Naive B cell (primary cell): ENCODE measurements around the gene ICE2. TPM values are rescaled to one million over a fixed set of nuclear protein-coding genes. Genes with fewer than 3 reads are reported as not detected.

Experiments used
- ATAC-seq, 2 donors: fragments of 150-1000 bp; cut with Tn5 transposase; 2 replicates each; pipeline ENCODE4 v1.10.0; 2021; ENCODE audit warnings: low read depth in 2 of 2, mild to moderate bottlenecking in 2 of 2, moderate library complexity in 2 of 2
- DNase-seq: peaks from one replicate; pipeline ENCODE4 v3.0.0; 2022
- H3K27ac Mint-ChIP-seq, 6 donors: one replicate each; pipeline ENCODE4 v1.8.0; 2020 to 2022; ENCODE audit warnings: mild to moderate bottlenecking in 6 of 6, mixed read lengths in 6 of 6, moderate library complexity in 5 of 6, inconsistent platforms in 2 of 6
- H3K27me3 Mint-ChIP-seq, 3 donors: one replicate each; pipeline ENCODE4 v1.8.0; 2021 to 2022; ENCODE audit warnings: mixed read lengths in 3 of 3, mild to moderate bottlenecking in 1 of 3
- H3K36me3 Mint-ChIP-seq, 2 donors: one replicate each; pipeline ENCODE4 v1.8.0; 2020 to 2022; ENCODE audit warnings: mixed read lengths in 2 of 2, inconsistent platforms in 1 of 2, mild to moderate bottlenecking in 1 of 2
- H3K4me1 Mint-ChIP-seq, 3 donors: one replicate each; pipeline ENCODE4 v1.8.0; 2020 to 2022; ENCODE audit warnings: mixed read lengths in 3 of 3, inconsistent platforms in 1 of 3, mild to moderate bottlenecking in 1 of 3, moderate library complexity in 1 of 3
- H3K4me3 Mint-ChIP-seq, 8 donors: one replicate each; pipeline ENCODE4 v1.8.0; 2020 to 2022; ENCODE audit warnings: mild to moderate bottlenecking in 8 of 8, mixed read lengths in 8 of 8, moderate library complexity in 8 of 8, inconsistent platforms in 2 of 8
- H3K9me3 Mint-ChIP-seq, 7 donors: one replicate each; pipeline ENCODE4 v1.8.0; 2020 to 2022; ENCODE audit warnings: mixed read lengths in 7 of 7, mild to moderate bottlenecking in 5 of 7, inconsistent platforms in 2 of 7, moderate library complexity in 1 of 7
- polyA plus RNA-seq, 6 donors: library from polyadenylated mRNA; unstranded; fragments of 300-500 nt; fragmentation: Illumina TruSeq; gene quantifications; one replicate each; pipeline ENCODE4 v1.2.3, GENCODE V29; 2021; ENCODE audit warnings: low read depth in 6 of 6

The ICE2 gene, protein sequence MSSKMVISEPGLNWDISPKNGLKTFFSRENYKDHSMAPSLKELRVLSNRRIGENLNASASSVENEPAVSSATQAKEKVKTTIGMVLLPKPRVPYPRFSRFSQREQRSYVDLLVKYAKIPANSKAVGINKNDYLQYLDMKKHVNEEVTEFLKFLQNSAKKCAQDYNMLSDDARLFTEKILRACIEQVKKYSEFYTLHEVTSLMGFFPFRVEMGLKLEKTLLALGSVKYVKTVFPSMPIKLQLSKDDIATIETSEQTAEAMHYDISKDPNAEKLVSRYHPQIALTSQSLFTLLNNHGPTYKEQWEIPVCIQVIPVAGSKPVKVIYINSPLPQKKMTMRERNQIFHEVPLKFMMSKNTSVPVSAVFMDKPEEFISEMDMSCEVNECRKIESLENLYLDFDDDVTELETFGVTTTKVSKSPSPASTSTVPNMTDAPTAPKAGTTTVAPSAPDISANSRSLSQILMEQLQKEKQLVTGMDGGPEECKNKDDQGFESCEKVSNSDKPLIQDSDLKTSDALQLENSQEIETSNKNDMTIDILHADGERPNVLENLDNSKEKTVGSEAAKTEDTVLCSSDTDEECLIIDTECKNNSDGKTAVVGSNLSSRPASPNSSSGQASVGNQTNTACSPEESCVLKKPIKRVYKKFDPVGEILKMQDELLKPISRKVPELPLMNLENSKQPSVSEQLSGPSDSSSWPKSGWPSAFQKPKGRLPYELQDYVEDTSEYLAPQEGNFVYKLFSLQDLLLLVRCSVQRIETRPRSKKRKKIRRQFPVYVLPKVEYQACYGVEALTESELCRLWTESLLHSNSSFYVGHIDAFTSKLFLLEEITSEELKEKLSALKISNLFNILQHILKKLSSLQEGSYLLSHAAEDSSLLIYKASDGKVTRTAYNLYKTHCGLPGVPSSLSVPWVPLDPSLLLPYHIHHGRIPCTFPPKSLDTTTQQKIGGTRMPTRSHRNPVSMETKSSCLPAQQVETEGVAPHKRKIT
- polyA plus RNA-seq: 10 to 100 TPM; 25.0 to 56.8 (median 50.0) TPM

DNA sequence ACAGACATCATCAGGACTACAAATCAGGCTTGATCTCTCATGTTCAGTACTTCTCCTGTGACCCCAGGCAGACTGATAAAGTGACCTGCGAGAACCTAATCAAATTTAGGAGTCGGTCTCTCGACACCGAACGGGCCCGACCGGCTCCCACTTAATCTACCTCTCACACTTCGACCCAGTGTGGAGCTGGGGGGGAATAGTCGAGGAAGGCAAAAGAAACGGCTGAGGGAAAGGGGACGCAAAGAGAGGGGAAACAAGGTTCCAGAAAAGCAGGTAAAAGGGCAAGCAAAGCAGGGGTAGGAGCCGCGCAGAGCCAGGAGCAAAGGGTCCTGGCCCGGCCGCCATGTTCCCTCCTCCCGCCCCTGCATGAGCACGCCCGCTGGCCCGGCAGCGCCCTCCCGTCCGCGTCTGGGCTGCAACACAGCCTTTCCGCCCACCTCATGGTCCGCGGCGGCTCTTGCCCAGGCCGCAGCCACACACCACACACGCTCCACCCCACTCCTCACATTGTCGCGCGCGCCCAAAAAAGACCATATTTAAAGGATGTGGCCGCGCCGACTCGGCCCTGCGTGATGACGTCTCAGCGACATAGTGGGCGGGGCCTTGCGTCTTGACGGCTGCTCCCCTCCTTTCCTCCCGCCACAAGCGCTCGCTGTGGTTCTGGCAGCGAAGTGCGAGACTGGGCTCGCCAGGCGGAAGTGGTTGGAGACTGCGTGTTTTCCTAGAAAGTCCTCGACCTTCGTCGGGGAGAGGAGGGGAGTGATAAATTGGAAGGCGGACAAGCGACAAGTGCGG lies at the start of gene ICE2:
ICE2 (minus strand) TSS at position 577 of the 795 bp plus-strand sequence. CDS start 1,165 bp downstream, outside the sequence.
- peak; percentile 93 for DNase-seq
- ATAC-seq: peak; percentile 93 to 95
- Mint-ChIP-seq H3K27me3 (no peaks in the 10 kb centered on the region), H3K36me3 (peaks cover 10 to 12% of the 10 kb centered on the region in 2 donors), H3K4me1 (peaks cover 42 to 52% (median 43%) of the 10 kb centered on the region in 3 donors), H3K9me3 (no peaks in the 10 kb centered on the region), H3K4me3 (peak within 1 kb of the TSS; percentile 94 to 99 (median 98)), H3K27ac (peak within 1 kb of the TSS; percentile 98 to 100 (median 99))

DNA sequence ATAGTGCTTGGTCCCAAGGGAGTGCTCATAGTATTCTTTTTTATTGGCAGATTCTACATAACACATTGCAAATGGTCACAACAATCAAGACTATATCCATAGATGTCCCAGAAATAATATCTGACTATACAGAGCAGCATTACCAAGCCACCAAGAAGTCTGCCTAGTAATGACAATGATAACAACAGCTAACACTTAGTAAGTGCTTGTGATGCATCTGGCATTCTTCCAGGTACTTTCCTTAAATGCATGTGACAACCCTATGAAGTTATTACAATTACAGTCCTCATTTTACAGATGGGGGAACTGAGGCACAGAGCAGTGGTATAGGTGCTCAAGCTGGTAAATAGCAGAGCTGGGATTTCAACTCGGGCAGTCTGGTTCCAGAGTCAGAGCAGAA lies 49.6 kb upstream of the ICE2 start:
- Mint-ChIP-seq H3K36me3 (peaks cover 0 to 6% of the 10 kb centered on the region in 2 donors), H3K9me3 (no peaks in the 10 kb centered on the region), H3K4me1 (peaks cover 0 to 10% (median 9%) of the 10 kb centered on the region in 3 donors), H3K27me3 (no peaks in the 10 kb centered on the region), H3K4me3 (no peak overlapping the region), H3K27ac (peak overlapping the region in 2 of 6 donors; percentile 60 to 78)
- DNase-seq (no peak), ATAC-seq (peak in 1 of 2 donors; percentile 18)

DNA sequence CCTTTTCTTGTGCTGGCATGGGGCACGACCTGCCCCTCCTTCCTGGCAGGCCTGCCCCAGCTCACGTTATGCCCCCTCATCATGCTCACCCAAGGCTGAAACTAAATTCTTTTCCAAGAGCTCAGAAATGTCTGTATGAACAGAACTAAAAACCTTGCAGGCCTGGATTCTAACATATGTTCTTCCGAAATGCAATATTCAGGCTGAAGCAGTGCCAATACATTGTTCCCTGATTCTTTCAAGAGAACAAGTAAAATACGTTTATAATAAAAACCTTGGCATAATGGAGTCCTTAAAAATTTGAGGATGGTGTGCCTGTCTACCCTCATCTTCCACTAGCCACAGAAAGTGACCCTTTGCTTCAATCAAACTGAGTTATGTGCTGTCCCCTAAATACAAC lies 48.5 kb upstream of the ICE2 start:
- no peak for DNase-seq
- Mint-ChIP-seq H3K9me3 (no peaks in the 10 kb centered on the region), H3K27ac (peak overlapping the region; percentile 39 to 87 (median 64)), H3K4me1 (peaks cover 0 to 10% (median 9%) of the 10 kb centered on the region in 3 donors), H3K36me3 (peaks cover 0 to 6% of the 10 kb centered on the region in 2 donors), H3K27me3 (no peaks in the 10 kb centered on the region), H3K4me3 (peak overlapping the region in 1 of 8 donors; percentile 17)
- no peak for ATAC-seq

DNA sequence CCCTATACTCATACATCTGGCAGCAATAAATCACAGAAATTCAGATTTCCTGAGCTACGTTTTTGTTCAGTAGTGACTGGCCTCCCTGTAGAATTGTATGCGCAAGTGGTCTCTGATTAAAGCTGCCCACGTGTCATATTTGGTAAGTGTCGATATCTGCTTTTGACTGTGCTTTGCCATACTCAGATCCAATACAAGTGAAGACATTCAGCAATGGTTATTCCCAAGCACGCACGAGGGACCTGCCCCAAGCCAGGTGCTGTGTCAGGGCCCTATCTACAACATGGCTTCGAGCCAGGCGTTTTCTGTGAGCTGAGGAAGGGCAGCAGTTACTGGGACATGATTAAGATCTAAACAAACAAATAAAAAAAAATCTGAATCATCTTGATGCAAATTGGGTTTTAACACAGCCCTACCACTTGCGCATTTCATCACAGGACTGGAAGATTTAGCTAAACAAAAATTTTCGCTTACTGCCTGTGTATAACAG lies 47.2 kb upstream of the ICE2 start:
- Mint-ChIP-seq H3K4me1 (peaks cover 0 to 10% (median 9%) of the 10 kb centered on the region in 3 donors), H3K27ac (peak overlapping the region in 1 of 6 donors; percentile 62), H3K9me3 (no peaks in the 10 kb centered on the region), H3K36me3 (peaks cover 0 to 6% of the 10 kb centered on the region in 2 donors), H3K4me3 (no peak overlapping the region), H3K27me3 (no peaks in the 10 kb centered on the region)
- no peak for ATAC-seq
- no peak for DNase-seq

DNA sequence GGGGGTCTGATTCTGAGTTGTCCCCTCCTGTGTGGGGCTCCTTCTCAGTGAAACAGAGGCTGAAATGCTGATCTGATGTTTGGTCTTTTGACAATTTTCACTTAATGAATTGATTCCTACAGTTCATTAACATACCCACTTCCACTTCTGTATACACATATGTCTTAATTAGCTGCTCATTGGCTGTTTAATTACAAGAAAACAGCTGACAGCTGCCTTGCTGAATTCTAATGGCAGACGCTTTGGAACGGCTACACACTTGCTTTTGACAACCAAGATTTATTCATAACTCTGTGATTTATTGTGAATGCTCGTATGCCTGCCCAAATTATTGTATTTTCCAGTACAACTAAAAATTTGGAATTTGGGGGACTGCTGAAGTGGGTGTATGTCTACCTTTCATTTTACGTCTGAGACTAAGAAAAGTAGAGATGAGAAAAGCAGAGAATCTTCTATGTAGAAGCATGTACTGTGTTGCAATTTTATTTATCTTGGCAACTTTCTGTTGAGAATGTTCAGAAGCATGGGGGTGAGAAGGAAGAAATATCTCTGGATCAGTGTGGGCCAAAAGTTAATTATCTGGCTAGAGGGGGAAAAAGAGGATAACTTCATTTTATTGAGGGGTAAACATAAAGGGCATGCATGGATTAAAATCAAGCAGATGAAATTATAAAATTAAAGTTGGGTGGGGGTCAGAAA lies 46.5 kb upstream of the ICE2 start:
- no peak for ATAC-seq
- no peak for DNase-seq
- peak overlapping the region in 1 of 6 donors; percentile 6 for H3K27ac Mint-ChIP-seq
- H3K27me3 Mint-ChIP-seq: no peaks in the 10 kb centered on the region
- peaks cover 2 to 12% (median 12%) of the 10 kb centered on the region in 3 donors for H3K4me1 Mint-ChIP-seq
- H3K9me3 Mint-ChIP-seq: no peaks in the 10 kb centered on the region
- peaks cover 0 to 6% of the 10 kb centered on the region in 2 donors for H3K36me3 Mint-ChIP-seq
- no peak overlapping the region for H3K4me3 Mint-ChIP-seq

DNA sequence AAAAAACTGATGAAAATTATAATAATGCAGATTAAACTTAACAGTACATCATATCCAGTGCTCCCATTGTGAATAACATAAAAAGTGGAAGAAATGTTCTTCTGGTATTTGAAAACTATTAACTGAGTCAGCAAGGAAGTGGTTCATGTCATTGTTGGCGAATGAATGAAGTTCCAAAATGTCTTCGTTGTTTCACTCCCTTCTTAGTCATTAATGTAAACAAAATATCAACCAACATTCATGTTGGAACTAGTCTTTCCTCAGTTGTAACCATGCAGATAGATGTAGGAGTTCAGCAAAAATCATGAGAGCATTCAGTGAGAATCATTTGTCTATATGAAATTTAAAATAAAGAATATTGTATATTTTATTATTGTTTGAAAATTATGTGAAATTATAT lies 44.1 kb upstream of the ICE2 start:
- Mint-ChIP-seq H3K27ac (no peak overlapping the region), H3K36me3 (no peaks in the 10 kb centered on the region), H3K4me3 (no peak overlapping the region), H3K4me1 (peaks cover 8 to 12% (median 10%) of the 10 kb centered on the region in 3 donors), H3K27me3 (no peaks in the 10 kb centered on the region), H3K9me3 (no peaks in the 10 kb centered on the region)
- no peak for DNase-seq
- no peak for ATAC-seq

DNA sequence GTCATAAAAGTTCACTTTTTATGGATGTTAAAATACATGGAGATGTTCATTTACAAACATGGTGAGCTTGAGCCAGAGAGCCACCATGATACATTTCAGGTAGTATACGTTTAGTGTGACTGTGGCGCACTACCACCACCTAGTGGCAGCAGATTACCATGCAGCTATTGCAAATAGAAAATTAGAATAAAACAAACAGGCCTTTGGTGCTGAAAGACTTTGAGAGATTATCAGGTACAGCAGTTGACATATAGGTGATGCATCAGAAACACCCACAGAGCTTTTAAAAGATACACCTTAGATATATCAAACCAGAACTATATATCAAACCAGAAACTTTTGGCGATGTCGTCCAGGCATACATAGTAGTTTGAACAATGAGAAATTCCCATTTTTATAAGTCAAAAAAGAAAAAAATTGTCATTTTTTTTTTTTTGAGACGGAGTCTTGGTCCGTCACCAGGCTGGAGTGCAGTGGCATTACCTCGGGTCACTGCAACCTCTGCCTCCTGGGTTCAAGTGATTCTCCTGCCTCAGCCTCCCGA lies 42.0 kb upstream of the ICE2 start:
- Mint-ChIP-seq H3K4me1 (peaks cover 8 to 10% (median 8%) of the 10 kb centered on the region in 3 donors), H3K36me3 (no peaks in the 10 kb centered on the region), H3K4me3 (no peak overlapping the region), H3K27me3 (no peaks in the 10 kb centered on the region), H3K9me3 (no peaks in the 10 kb centered on the region), H3K27ac (no peak overlapping the region)
- peak; percentile 64 for DNase-seq
- ATAC-seq: peak; percentile 83 to 89

DNA sequence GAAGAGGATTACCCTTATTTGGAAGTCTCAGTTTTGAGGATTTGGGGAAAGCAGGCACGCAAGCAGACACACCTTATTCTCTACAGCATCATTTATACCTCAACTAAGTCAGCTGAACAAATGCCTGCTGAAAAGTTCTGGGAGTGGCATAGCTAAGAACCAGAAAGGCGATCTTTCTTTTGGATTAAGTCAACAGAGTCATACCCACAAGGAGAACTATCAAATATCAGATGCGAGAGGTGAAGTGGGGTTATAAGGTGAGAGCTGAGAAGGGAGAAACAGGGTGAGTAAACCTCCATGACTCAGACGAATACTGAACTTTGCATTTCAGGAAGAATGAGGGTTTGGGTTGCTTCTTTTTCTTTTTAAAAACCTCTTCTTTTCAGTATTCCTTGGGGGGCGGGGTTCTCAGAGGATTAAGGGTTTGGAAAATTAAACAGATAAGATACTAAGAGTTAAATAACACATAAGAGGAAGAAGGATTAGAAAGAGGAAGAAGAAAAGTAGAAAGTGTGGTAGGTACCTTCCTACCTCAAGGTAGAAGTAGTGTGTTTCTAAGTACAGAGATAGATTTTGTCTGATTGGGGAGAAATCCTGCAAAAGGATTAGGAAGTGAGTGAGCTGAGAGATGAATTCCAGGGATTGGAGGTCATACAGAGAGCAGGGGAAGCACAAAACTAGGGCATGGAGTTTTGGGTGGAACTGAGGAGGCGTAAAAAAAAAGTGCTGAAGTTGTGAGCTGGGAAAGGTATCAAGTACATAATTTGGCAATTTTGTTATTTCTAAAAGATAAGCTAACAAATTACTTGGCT lies 41.3 kb upstream of the ICE2 start:
- H3K9me3 Mint-ChIP-seq: no peaks in the 10 kb centered on the region
- DNase-seq (no peak), ATAC-seq (peak; percentile 66 to 78)
- H3K27me3 Mint-ChIP-seq: no peaks in the 10 kb centered on the region
- H3K4me3 Mint-ChIP-seq: peak overlapping the region in 1 of 8 donors; percentile 16
- H3K27ac Mint-ChIP-seq: peak overlapping the region in 4 of 6 donors; percentile 7 to 94 (median 26)
- H3K36me3 Mint-ChIP-seq: no peaks in the 10 kb centered on the region
- H3K4me1 Mint-ChIP-seq: peaks cover 8 to 10% (median 8%) of the 10 kb centered on the region in 3 donors

DNA sequence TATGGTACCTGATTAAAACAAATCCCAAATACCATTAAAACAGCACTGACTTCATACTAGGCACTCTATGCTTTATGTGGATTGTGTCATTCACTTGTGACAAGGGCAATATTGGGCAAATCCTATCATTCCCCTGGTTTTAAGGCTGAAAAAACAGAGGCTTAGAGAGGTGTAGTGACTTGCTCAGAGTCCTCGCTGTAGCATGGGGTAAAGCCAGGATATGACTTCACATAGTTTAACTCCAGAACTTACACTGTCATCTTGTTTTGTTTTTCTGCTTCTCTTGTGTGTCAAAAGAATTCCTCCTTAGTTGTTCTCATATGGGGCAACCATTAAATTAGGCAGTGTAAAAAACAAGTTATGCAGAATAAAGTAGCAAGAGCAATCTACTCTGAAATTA lies 40.3 kb upstream of the ICE2 start:
- ATAC-seq (no peak), DNase-seq (no peak)
- H3K36me3 Mint-ChIP-seq: no peaks in the 10 kb centered on the region
- H3K4me3 Mint-ChIP-seq: no peak overlapping the region
- peak overlapping the region in 1 of 6 donors; percentile 12 for H3K27ac Mint-ChIP-seq
- H3K9me3 Mint-ChIP-seq: no peaks in the 10 kb centered on the region
- peaks cover 8 to 10% (median 8%) of the 10 kb centered on the region in 3 donors for H3K4me1 Mint-ChIP-seq
- no peaks in the 10 kb centered on the region for H3K27me3 Mint-ChIP-seq

DNA sequence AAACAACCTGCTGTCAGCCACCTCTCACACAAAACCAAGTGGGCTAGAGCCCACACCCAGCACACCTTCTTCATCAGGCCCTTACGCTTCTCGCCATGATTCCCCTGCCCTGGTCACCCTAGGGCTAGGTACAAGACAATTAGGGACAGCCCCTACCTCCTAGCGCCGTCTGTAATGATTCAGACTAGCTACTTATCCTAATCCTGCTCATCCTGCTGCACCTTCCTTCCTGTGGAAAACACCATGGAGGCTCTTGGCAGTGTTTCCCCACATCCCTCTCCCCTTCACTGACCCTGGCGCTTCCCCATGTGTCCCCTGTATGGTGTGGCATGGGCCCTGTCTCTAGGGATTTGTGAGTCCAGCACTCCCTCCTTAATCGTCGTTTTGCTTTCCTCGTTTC lies 39.6 kb upstream of the ICE2 start:
- Mint-ChIP-seq H3K27ac (peak overlapping the region in 2 of 6 donors; percentile 21 to 56), H3K9me3 (no peaks in the 10 kb centered on the region), H3K4me3 (no peak overlapping the region), H3K36me3 (no peaks in the 10 kb centered on the region), H3K27me3 (no peaks in the 10 kb centered on the region), H3K4me1 (peaks cover 8 to 10% (median 8%) of the 10 kb centered on the region in 3 donors)
- ATAC-seq (no peak), DNase-seq (no peak)

DNA sequence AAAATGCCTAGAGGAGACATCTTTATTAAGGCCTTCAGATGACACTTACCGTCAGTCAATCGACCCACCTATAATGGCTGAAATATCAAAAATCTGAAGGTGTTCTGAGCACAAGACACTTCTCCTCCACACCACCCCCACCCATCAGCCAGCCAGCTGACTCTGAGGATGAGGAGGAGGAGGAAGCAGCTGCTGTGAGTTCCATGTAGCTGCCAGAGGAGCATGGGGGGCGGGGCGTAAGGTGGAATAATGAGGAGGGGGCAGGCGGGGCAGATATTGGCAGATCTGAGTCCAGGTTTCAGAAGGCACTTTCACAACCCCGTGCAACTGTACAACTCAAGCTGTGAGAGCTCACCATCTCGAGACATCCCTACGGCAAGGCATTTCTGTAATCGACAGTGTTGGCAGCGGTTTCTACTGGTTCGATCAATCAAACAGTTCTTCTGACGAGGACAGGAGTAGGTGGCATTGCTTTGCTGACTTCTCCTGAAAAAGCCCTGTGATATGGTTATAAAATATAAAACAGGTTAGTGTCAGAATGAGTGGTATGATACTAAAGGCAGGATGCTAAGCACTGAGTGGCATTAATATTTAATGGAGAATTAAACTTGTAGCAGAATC lies 35.4 kb upstream of the ICE2 start:
- H3K27me3 Mint-ChIP-seq: no peaks in the 10 kb centered on the region
- H3K4me1 Mint-ChIP-seq: no peaks in the 10 kb centered on the region
- H3K36me3 Mint-ChIP-seq: peaks cover 0 to 8% of the 10 kb centered on the region in 2 donors
- no peak for ATAC-seq
- no peak overlapping the region for H3K4me3 Mint-ChIP-seq
- DNase-seq: no peak
- H3K27ac Mint-ChIP-seq: peak overlapping the region in 1 of 6 donors; percentile 24
- no peaks in the 10 kb centered on the region for H3K9me3 Mint-ChIP-seq
